T-helper 2 cell treated with Interferon-gamma antibody and Interleukin-4, amounts not matched to agents 5 μg/mL and 100 μg/mL, for 36 hours (primary cell): ENCODE results near the gene TCP11L1.
"Not testable (repeated sequence)": the region's sequence is repeated elsewhere in the genome, so short reads cannot be mapped to it uniquely, and the experiment has no call there.

Experiments
- DNase-seq: peaks from one replicate; pipeline ENCODE4 v3.0.0; 2021; ENCODE audit warnings: low spot score
- H3K27ac Mint-ChIP-seq: one replicate; pipeline ENCODE4 v1.8.0; 2021; ENCODE audit warnings: mild to moderate bottlenecking, mixed read lengths
- H3K27me3 Mint-ChIP-seq: one replicate; pipeline ENCODE4 v1.8.0; 2021; ENCODE audit warnings: low read depth, mixed read lengths
- H3K36me3 Mint-ChIP-seq: one replicate; pipeline ENCODE4 v1.8.0; 2021; ENCODE audit warnings: low read depth, mixed read lengths
- H3K4me1 Mint-ChIP-seq: one replicate; pipeline ENCODE4 v1.8.0; 2021; ENCODE audit warnings: low read depth, mixed read lengths
- H3K4me3 Mint-ChIP-seq: one replicate; pipeline ENCODE4 v1.8.0; 2022; ENCODE audit warnings: mild to moderate bottlenecking, moderate library complexity, mixed read lengths
- H3K9me3 Mint-ChIP-seq: one replicate; pipeline ENCODE4 v1.8.0; 2021; ENCODE audit warnings: mixed read lengths

Gene TCP11L1

DNA sequence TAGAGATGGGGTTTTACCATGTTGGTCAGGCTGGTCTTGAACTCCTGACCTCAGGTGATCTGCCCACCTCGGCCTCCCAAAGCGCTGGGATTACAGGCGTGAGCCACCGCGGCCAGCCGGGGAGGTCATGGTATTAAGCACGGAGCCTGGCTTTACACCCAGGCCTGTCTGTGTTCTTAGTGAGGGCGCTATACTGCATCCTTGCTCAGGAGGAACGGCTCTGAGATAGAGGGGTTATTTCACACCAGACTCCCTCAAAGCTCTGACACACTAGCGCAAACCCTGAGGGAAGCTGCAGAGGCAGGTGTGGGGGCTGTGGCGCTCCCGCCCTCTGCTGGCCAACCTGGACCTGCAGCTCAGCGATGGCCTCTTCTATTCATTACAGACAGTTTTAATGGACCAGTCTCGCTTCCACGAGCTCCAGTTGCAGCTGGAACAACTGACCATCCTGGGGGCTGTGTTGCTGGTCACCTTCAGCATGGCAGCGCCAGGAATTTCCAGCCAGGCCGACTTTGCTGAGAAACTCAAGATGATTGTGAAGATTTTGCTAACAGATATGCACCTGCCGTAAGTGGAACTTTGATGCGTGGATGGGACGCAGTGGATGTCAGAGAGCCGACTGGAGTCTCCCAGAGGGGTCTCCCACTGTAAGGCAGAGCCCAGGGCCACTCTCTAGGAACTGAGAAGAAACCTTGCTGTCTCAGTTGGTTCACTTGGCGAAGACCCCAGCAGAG, 26.2 kb downstream of the TCP11L1 start:
- Mint-ChIP-seq H3K27me3 (no peaks in the 10 kb centered on the region), H3K4me3 (no peak overlapping the region), H3K36me3 (peaks cover 22% of the 10 kb centered on the region), H3K27ac (no peak overlapping the region), H3K9me3 (no peaks in the 10 kb centered on the region), H3K4me1 (peaks cover 21% of the 10 kb centered on the region)
- DNase-seq, result peak; percentile 58

- Mint-ChIP-seq H3K9me3 (no peaks in the 10 kb centered on the region), H3K27me3 (no peaks in the 10 kb centered on the region), H3K36me3 (peaks cover 15% of the 10 kb centered on the region), H3K27ac (no peak overlapping the region), H3K4me3 (no peak overlapping the region), H3K4me1 (peaks cover 19% of the 10 kb centered on the region)
- no peak for DNase-seq
Measured at GRCh38 chr11:33067294-33067693, 27.9 kb downstream of the TCP11L1 start.

GRCh38 chr11:33068611-33069340, 29.4 kb downstream of the TCP11L1 start:
- Mint-ChIP-seq H3K9me3 (no peaks in the 10 kb centered on the region), H3K4me3 (no peak overlapping the region), H3K27me3 (no peaks in the 10 kb centered on the region), H3K27ac (no peak overlapping the region), H3K4me1 (peaks cover 7% of the 10 kb centered on the region), H3K36me3 (peaks cover 16% of the 10 kb centered on the region)
- DNase-seq, result no peak

DNA sequence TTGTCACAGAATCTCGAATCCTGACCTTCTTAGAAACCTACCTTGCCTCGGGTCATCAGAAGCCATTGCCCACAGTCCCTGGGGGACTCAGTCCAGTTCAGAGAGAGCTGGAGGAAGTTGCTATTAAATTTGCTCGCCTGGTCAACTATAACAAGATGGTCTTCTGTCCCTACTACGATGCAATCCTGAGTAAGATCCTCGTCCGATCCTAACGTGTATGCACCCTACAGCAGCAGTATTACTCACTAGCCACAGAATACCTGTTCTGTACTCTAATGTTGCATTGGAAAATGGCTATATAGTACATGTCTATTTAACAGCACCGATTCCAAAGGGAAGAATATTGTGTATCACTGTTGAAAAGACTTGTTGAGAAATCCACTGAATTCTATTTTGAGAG, 33.1 kb downstream of the TCP11L1 start:
- H3K9me3 Mint-ChIP-seq, result no peaks in the 10 kb centered on the region
- no peaks in the 10 kb centered on the region for H3K27me3 Mint-ChIP-seq
- no peak overlapping the region for H3K27ac Mint-ChIP-seq
- peaks cover 25% of the 10 kb centered on the region for H3K36me3 Mint-ChIP-seq
- no peaks in the 10 kb centered on the region for H3K4me1 Mint-ChIP-seq
- no peak for DNase-seq
- H3K4me3 Mint-ChIP-seq, result no peak overlapping the region

- DNase-seq, result no peak
- Mint-ChIP-seq H3K4me1 (no peaks in the 10 kb centered on the region), H3K9me3 (no peaks in the 10 kb centered on the region), H3K36me3 (peaks cover 31% of the 10 kb centered on the region), H3K4me3 (no peak overlapping the region), H3K27me3 (no peaks in the 10 kb centered on the region), H3K27ac (no peak overlapping the region)
Measured at GRCh38 chr11:33083918-33084317, 44.5 kb downstream of the TCP11L1 start.

GRCh38 chr11:33086017-33086416, 46.6 kb downstream of the TCP11L1 start:
- H3K9me3 Mint-ChIP-seq, result no peaks in the 10 kb centered on the region
- no peak for DNase-seq
- no peak overlapping the region for H3K4me3 Mint-ChIP-seq
- H3K27ac Mint-ChIP-seq, result no peak overlapping the region
- H3K4me1 Mint-ChIP-seq, result no peaks in the 10 kb centered on the region
- peaks cover 35% of the 10 kb centered on the region for H3K36me3 Mint-ChIP-seq
- no peaks in the 10 kb centered on the region for H3K27me3 Mint-ChIP-seq

GRCh38 chr11:33089776-33090175, 50.4 kb downstream of the TCP11L1 start:
- no peaks in the 10 kb centered on the region for H3K9me3 Mint-ChIP-seq
- H3K27me3 Mint-ChIP-seq, result no peaks in the 10 kb centered on the region
- H3K36me3 Mint-ChIP-seq, result peaks cover 29% of the 10 kb centered on the region
- no peaks in the 10 kb centered on the region for H3K4me1 Mint-ChIP-seq
- DNase-seq, result no peak
- no peak overlapping the region for H3K27ac Mint-ChIP-seq
- H3K4me3 Mint-ChIP-seq, result no peak overlapping the region

DNA sequence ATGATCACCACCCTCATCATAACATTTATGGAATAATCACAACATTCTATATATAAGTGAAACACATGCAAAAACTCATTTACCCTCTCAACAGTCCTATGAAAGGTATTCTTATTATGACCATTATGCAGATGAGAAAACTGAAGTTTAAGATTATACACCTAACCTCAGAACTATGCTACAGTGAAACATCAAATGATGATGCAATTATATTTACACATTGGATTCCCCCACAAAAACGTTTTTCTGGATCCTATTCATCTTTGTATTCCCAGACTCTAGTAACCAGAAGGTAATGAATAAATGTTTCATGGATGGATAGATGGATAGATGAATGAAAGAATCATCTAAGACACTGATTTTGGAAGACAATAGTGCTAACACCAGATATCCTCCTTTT, 54.8 kb downstream of the TCP11L1 start:
- Mint-ChIP-seq H3K9me3 (no peaks in the 10 kb centered on the region), H3K27ac (no peak overlapping the region), H3K27me3 (no peaks in the 10 kb centered on the region), H3K4me1 (no peaks in the 10 kb centered on the region), H3K36me3 (peaks cover 27% of the 10 kb centered on the region), H3K4me3 (no peak overlapping the region)
- DNase-seq, result no peak

DNA sequence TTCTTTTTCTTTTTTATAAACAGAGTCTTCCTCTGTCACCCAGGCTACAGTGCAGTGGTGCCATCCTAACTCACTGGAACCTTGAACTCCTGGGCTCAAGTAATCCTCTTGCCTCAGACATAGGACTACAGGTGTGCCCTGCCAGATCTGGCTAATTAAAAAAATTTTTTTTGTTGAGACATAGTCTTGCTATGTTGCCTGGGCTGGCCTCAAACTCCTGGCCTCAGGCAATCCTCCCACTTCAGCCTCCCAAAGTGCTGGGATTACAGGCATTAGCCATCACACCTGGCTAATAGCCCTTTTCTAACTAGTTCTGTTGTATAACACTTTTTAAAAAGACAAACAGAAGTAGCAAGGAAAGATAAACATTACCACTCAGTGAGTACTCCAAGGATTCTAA, 64.5 kb downstream of the TCP11L1 start:
- Mint-ChIP-seq H3K4me1 (no peaks in the 10 kb centered on the region), H3K27ac (no peak overlapping the region), H3K4me3 (no peak overlapping the region), H3K36me3 (peaks cover 26% of the 10 kb centered on the region), H3K27me3 (no peaks in the 10 kb centered on the region), H3K9me3 (no peaks in the 10 kb centered on the region)
- no peak for DNase-seq

GRCh38 chr11:33109294-33109895, 70.0 kb downstream of the TCP11L1 start:
- H3K4me3 Mint-ChIP-seq, result no peak overlapping the region
- no peaks in the 10 kb centered on the region for H3K9me3 Mint-ChIP-seq

DNA sequence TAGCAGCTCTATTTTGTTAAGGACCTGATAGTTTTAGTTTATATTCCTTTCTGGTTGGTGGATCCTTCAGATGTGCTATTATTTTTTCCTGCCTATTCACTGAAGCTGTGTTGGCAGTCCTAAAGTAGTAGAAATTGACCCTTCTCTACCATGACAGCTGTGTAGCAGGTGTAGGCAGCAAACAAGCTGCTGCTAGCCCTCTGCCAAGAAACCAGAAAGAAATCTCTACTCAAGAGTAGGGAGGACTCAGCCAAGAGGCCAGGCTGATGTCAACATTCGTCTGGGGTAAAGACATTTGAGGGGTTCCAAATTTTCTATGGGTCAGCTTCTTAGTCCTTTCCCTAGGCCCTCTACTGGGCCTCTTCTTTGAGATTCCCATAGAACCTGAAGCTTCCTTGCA, 70.7 kb downstream of the TCP11L1 start:
- H3K9me3 Mint-ChIP-seq, result no peaks in the 10 kb centered on the region
- DNase-seq, result no peak
- H3K4me1 Mint-ChIP-seq, result no peaks in the 10 kb centered on the region
- no peaks in the 10 kb centered on the region for H3K27me3 Mint-ChIP-seq
- H3K36me3 Mint-ChIP-seq, result peaks cover 7% of the 10 kb centered on the region
- no peak overlapping the region for H3K27ac Mint-ChIP-seq
- H3K4me3 Mint-ChIP-seq, result no peak overlapping the region

More at GRCh38 chr11:33109294-33109895, 70.0 kb downstream of the TCP11L1 start:
- Mint-ChIP-seq H3K36me3 (peaks cover 7% of the 10 kb centered on the region), H3K4me1 (no peaks in the 10 kb centered on the region), H3K27ac (no peak overlapping the region), H3K27me3 (no peaks in the 10 kb centered on the region)
- no peak for DNase-seq

DNA sequence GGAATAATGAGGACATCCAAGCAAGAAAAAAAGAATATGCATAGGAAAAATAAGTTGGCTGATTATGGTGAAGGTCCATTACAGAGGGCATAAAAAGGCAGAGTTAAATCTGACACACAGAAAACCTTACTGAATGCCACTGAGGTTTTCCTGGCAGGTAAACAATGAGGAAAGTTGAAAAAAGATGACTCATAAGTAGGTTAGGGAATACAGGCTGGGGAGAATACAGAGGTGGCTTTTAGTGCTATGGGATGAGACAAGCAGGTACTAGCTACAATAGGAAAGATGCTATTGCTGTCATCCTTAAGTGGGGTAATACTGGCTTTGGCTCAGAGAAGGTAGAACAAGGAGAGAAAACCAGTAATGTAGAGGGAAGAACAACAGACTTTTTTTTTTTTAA, 77.2 kb downstream of the TCP11L1 start:
- DNase-seq, result no peak
- H3K4me3 Mint-ChIP-seq, result no peak overlapping the region
- H3K27me3 Mint-ChIP-seq, result no peaks in the 10 kb centered on the region
- no peaks in the 10 kb centered on the region for H3K4me1 Mint-ChIP-seq
- H3K27ac Mint-ChIP-seq, result no peak overlapping the region
- no peaks in the 10 kb centered on the region for H3K9me3 Mint-ChIP-seq
- H3K36me3 Mint-ChIP-seq, result no peaks in the 10 kb centered on the region

GRCh38 chr11:33122696-33123095, 83.3 kb downstream of the TCP11L1 start:
- DNase-seq, H3K4me1 Mint-ChIP-seq, H3K27me3 Mint-ChIP-seq, H3K27ac Mint-ChIP-seq, H3K9me3 Mint-ChIP-seq, H3K4me3 Mint-ChIP-seq: not testable (repeated sequence)
- peaks cover 13% of the 10 kb centered on the region for H3K36me3 Mint-ChIP-seq
